SHP77 (cell line): Measurements from ENCODE around the gene COL24A1.
"Not testable (repeated sequence)": the region's sequence is repeated elsewhere in the genome, so short reads cannot be mapped to it uniquely, and the experiment has no call there.

ENCODE experiments used
- DNase-seq, 2 experiments: peaks; one replicate each; lab custom pipeline; 2025; lab: John Stamatoyannopoulos, UW

The COL24A1 gene

GRCh38 chr1:85984636-85985035 is 171.9 kb downstream of the COL24A1 start:
- no peak for DNase-seq

GRCh38 chr1:85983316-85983715 is 173.3 kb downstream of the COL24A1 start:
- no peak for DNase-seq

GRCh38 chr1:85976516-85977205 is 179.9 kb downstream of the COL24A1 start:
- no peak for DNase-seq

- no peak for DNase-seq
Measured at GRCh38 chr1:85975912-85976371, 180.6 kb downstream of the COL24A1 start.

- no peak for DNase-seq
Measured at GRCh38 chr1:85962457-85962856, 194.1 kb downstream of the COL24A1 start.

- DNase-seq: no peak
Measured at GRCh38 chr1:85957760-85958159, 198.8 kb downstream of the COL24A1 start.

GRCh38 chr1:85955218-85955617 is 201.4 kb downstream of the COL24A1 start:
- DNase-seq: not testable (repeated sequence)

GRCh38 chr1:85952460-85952859 is 204.1 kb downstream of the COL24A1 start:
- DNase-seq: peak; percentile 43 to 55

- no peak for DNase-seq
Measured at GRCh38 chr1:85947186-85947585, 209.4 kb downstream of the COL24A1 start.

- DNase-seq: no peak
Measured at GRCh38 chr1:85943945-85944344, 212.6 kb downstream of the COL24A1 start.

GRCh38 chr1:85943526-85943925 is 213.0 kb downstream of the COL24A1 start:
- no peak for DNase-seq

GRCh38 chr1:85940656-85941306 is 215.8 kb downstream of the COL24A1 start:
- DNase-seq: no peak

GRCh38 chr1:85938829-85939228 is 217.7 kb downstream of the COL24A1 start:
- DNase-seq: no peak

GRCh38 chr1:85936470-85936869 is 220.1 kb downstream of the COL24A1 start:
- no peak for DNase-seq

GRCh38 chr1:85936057-85936456 is 220.5 kb downstream of the COL24A1 start:
- DNase-seq: no peak

- DNase-seq: no peak
Measured at GRCh38 chr1:85935234-85935633, 221.3 kb downstream of the COL24A1 start.

GRCh38 chr1:85934516-85934915 is 222.1 kb downstream of the COL24A1 start:
- DNase-seq: no peak

GRCh38 chr1:85933961-85934360 is 222.6 kb downstream of the COL24A1 start:
- DNase-seq: no peak

GRCh38 chr1:85911742-85912141 is 244.8 kb downstream of the COL24A1 start:
- DNase-seq: no peak

GRCh38 chr1:85900921-85901320 is 255.7 kb downstream of the COL24A1 start:
- no peak for DNase-seq

- DNase-seq: no peak
Measured at GRCh38 chr1:85898861-85899260, 257.7 kb downstream of the COL24A1 start.

GRCh38 chr1:85894651-85895050 is 261.9 kb downstream of the COL24A1 start:
- DNase-seq: peak; percentile 41 to 42

GRCh38 chr1:85892366-85892765 is 264.2 kb downstream of the COL24A1 start:
- no peak for DNase-seq

GRCh38 chr1:85889870-85890269 is 266.7 kb downstream of the COL24A1 start:
- no peak for DNase-seq
